GM12878 (cell line): ENCODE data around the gene KCNQ1. TPM values are rescaled to one million over a fixed set of nuclear protein-coding genes. Genes with fewer than 3 reads are reported as not detected.

ENCODE experiments used
- ATAC-seq: fragments of 200-7000 bp; cut with Tn5 transposase; 3 replicates; pipeline ENCODE4 v1.9.1; 2020; ENCODE audit warnings: mild to moderate bottlenecking, moderate library complexity
- BruUV-seq: library from RNA; stranded (reverse); fragments of 400-500 nt; replicated peaks from 2 replicates; lab custom pipeline; 2021; lab: Mats Ljungman, UMichigan
- CTCF ChIA-PET: fragments of 300-600 bp; sonication (Branson Sonifier 250); formaldehyde crosslinking; extraction: SDS; loops from one replicate; lab custom pipeline; 2021; ENCODE audit warnings: inconsistent platforms; lab: Yijun Ruan, JAX
- POLR2A ChIA-PET: fragments of 350-600 bp; formaldehyde crosslinking; extraction: SDS; loops from one replicate; lab custom pipeline; 2021; ENCODE audit warnings: inconsistent platforms; lab: Charles Lee
- RAD21 ChIA-PET: fragments of 300-600 bp; sonication (Branson Sonifier 250); formaldehyde crosslinking; loops from one replicate; lab custom pipeline; 2023; ENCODE audit warnings: antibody characterized with exemption; ENCODE audit not compliant: unreplicated experiment; lab: Charles Lee
- SMC1A ChIA-PET: fragments of 300-600 bp; sonication (Branson Sonifier 250); formaldehyde crosslinking; loops from one replicate; lab custom pipeline; 2023; ENCODE audit not compliant: unreplicated experiment, uncharacterized antibody; lab: Charles Lee
- DNase-seq: peaks from one replicate; pipeline ENCODE4 v3.0.0-alpha.2; 2011; ENCODE audit warnings: low read depth, low spot score
- FAIRE-seq: peaks from 3 replicates; lab custom pipeline; 2011; peaks lifted over from hg19 to GRCh38; lab: Jason Lieb, UNC
- H2AFZ ChIP-seq: 2 replicates; pipeline ENCODE4 v1.6.0; 2011; ENCODE audit warnings: low read depth, low read length, control low read depth; ENCODE audit not compliant: control insufficient read depth
- H3K27ac ChIP-seq: 2 replicates; pipeline ENCODE4 v1.5.1; 2011; ENCODE audit warnings: control low read depth; ENCODE audit not compliant: control insufficient read depth, insufficient read depth
- H3K27me3 ChIP-seq, 2 experiments: replicated peaks in 1 of 2; 2 replicates each; pipeline versions ENCODE4 v1.6.0 to v1.6.1; 2011; ENCODE audit warnings: low read length in 1 of 2; ENCODE audit not compliant: control insufficient read depth in 2 of 2, insufficient read depth in 2 of 2
- H3K36me3 ChIP-seq, 2 experiments: 2 replicates each; pipeline ENCODE4 v1.5.1; 2011; ENCODE audit warnings: low read length in 1 of 2; ENCODE audit not compliant: control insufficient read depth in 2 of 2, insufficient read depth in 2 of 2
- H3K4me1 ChIP-seq: 2 replicates; pipeline ENCODE4 v1.6.1; 2011; ENCODE audit warnings: mild to moderate bottlenecking, low read length, moderate library complexity, mixed read lengths; ENCODE audit not compliant: control insufficient read depth, insufficient read depth
- H3K4me2 ChIP-seq: 2 replicates; pipeline ENCODE4 v1.6.0; 2011; ENCODE audit warnings: control low read depth; ENCODE audit not compliant: control insufficient read depth, insufficient read depth
- H3K4me3 ChIP-seq: fragments of 200-600 bp; sonication (generic); 2 replicates; pipeline ENCODE4 v1.5.1; 2016
- H3K79me2 ChIP-seq: 2 replicates; pipeline ENCODE4 v1.6.0; 2011; ENCODE audit warnings: low read length; ENCODE audit not compliant: control insufficient read depth, insufficient read depth
- H3K9ac ChIP-seq: 2 replicates; pipeline ENCODE4 v1.8.0; 2011; ENCODE audit warnings: low read length, control low read depth, mixed read lengths; ENCODE audit not compliant: control insufficient read depth, insufficient read depth
- H3K9me3 ChIP-seq: replicated peaks from 3 replicates; pipeline ENCODE4 v1.5.1; 2011; ENCODE audit warnings: mild to moderate bottlenecking, low read length; ENCODE audit not compliant: control insufficient read depth, insufficient read depth
- H4K20me1 ChIP-seq: 2 replicates; pipeline ENCODE4 v1.6.0; 2011; ENCODE audit not compliant: control insufficient read depth, insufficient read depth
- BMI1 ChIP-seq: fragments of 450-650 bp; IDR thresholded peaks from 2 replicates; pipeline ENCODE4 v1.6.1; 2016; ENCODE audit warnings: mild to moderate bottlenecking, moderate library complexity, borderline replicate concordance
- CHD4 ChIP-seq: fragments of 200-600 bp; sonication (generic); IDR thresholded peaks from 2 replicates; pipeline ENCODE4 v1.6.1; 2016; ENCODE audit warnings: mild to moderate bottlenecking
- DPF2 ChIP-seq: fragments of 450-650 bp; IDR thresholded peaks from 2 replicates; pipeline ENCODE4 v1.6.1; 2017; ENCODE audit warnings: mild to moderate bottlenecking
- EGR1 ChIP-seq, 2 experiments: IDR thresholded peaks; 1 replicate in 1 of 2; 2 replicates in 1 of 2; pipeline ENCODE4 v1.6.1; 2011 to 2012; ENCODE audit warnings: low read depth in 2 of 2, low read length in 2 of 2, borderline replicate concordance in 1 of 2, mild to moderate bottlenecking in 1 of 2, moderate library complexity in 1 of 2
- IKZF2 ChIP-seq, 2 experiments: fragments of 450-650 bp; IDR thresholded peaks; 2 replicates each; pipeline ENCODE4 v1.6.1; 2017; ENCODE audit warnings: mild to moderate bottlenecking in 2 of 2, moderate library complexity in 2 of 2
- JUND ChIP-seq: IDR thresholded peaks from 2 replicates; pipeline ENCODE4 v1.6.1; 2012; ENCODE audit warnings: low read depth, mild to moderate bottlenecking, low read length, improper control_type of control experiment, moderate library complexity
- MTA2 ChIP-seq: fragments of 450-650 bp; IDR thresholded peaks from 2 replicates; pipeline ENCODE4 v1.6.1; 2016; ENCODE audit warnings: low read depth, mild to moderate bottlenecking, moderate library complexity
- NFIC ChIP-seq: IDR thresholded peaks from 2 replicates; pipeline ENCODE4 v1.6.1; 2012; ENCODE audit warnings: low read depth, mild to moderate bottlenecking, inconsistent platforms, low read length, moderate library complexity
- NFYB ChIP-seq: IDR thresholded peaks from 2 replicates; pipeline ENCODE4 v1.6.1; 2011; ENCODE audit warnings: low read depth, mild to moderate bottlenecking, low read length, improper control_type of control experiment, moderate library complexity; ENCODE audit not compliant: insufficient read depth
- PML ChIP-seq: IDR thresholded peaks from 2 replicates; pipeline ENCODE4 v1.6.1; 2012; ENCODE audit warnings: low read length, inconsistent platforms
- REST ChIP-seq: IDR thresholded peaks from 2 replicates; pipeline ENCODE4 v1.6.1; 2012; ENCODE audit warnings: mild to moderate bottlenecking, low read depth, low read length
- RUNX3 ChIP-seq: IDR thresholded peaks from 2 replicates; pipeline ENCODE4 v1.6.1; 2012; ENCODE audit warnings: low read length, inconsistent platforms
- SMC3 ChIP-seq: IDR thresholded peaks from 2 replicates; pipeline ENCODE4 v1.6.1; 2011; ENCODE audit warnings: low read length, improper control_type of control experiment, borderline replicate concordance
- SRF ChIP-seq, 2 experiments: IDR thresholded peaks; 2 replicates each; pipeline ENCODE4 v1.6.1; 2011; ENCODE audit warnings: low read depth in 2 of 2, low read length in 2 of 2, mild to moderate bottlenecking in 1 of 2, moderate library complexity in 1 of 2
- TARDBP ChIP-seq: IDR thresholded peaks from 2 replicates; pipeline ENCODE4 v1.6.1; 2016; ENCODE audit warnings: borderline replicate concordance
- WRNIP1 ChIP-seq: IDR thresholded peaks from 2 replicates; pipeline ENCODE4 v1.6.1; 2011; ENCODE audit warnings: low read depth, low read length, improper control_type of control experiment, borderline replicate concordance
- ZBTB33 ChIP-seq: fragments of 450-650 bp; IDR thresholded peaks from 2 replicates; pipeline ENCODE4 v1.6.1; 2017; ENCODE audit warnings: mild to moderate bottlenecking
- WGBS: methylation state at CpG from one replicate; pipeline ENCODE4 v1.1.6; 2016; ENCODE audit warnings: low lambda C conversion rate; ENCODE audit not compliant: insufficient replicate concordance, insufficient coverage; ENCODE audit errors: missing lambda C conversion rate; 5-methylcytosine and 5-hydroxymethylcytosine counted together
- in situ Hi-C: fragments of 300-500 bp; cut with MboI; formaldehyde crosslinking; loops from 9 replicates; pipeline ENCODE4 v1.14.3; 2018; ENCODE audit warnings: mixed read lengths
- intact Hi-C: fragments of 100-400 bp; cut with micrococcal nuclease; formaldehyde crosslinking; loops from one replicate; pipeline ENCODE4 v1.14.2; 2022; ENCODE audit not compliant: unreplicated experiment
- polyA plus RNA-seq, 11 experiments: library from polyadenylated mRNA; depleted of rRNA in 4 of 11; unstranded in 6 of 11; stranded (reverse) in 5 of 11; fragments of >200 nt; fragmentation: Nextera tagmentation in 4 of 11; fragmentation: Illumina TruSeq in 1 of 11; extraction: Ambion mirVana in 4 of 11; extraction: Trizol in 1 of 11; gene quantifications; 1 replicate in 1 of 11; 2 replicates in 10 of 11; pipeline versions ENCODE4 v1.2.1 to v1.2.3, GENCODE V29; 2011 to 2016; ENCODE audit warnings: inconsistent platforms in 2 of 11, missing spikeins in 2 of 11, low read depth in 1 of 11
- total RNA-seq, 4 experiments: library from RNA; depleted of rRNA in 3 of 4; stranded (reverse); fragments of >200 nt in 3 of 4; fragmentation: Illumina TruSeq in 1 of 4; extraction: Trizol in 1 of 4; gene quantifications; 2 replicates each; pipeline versions ENCODE4 v1.2.1 to v1.2.3, GENCODE V29; 2013 to 2021
- TF ChIP-seq, protein P1 (sequence below): fragments of 450-650 bp; IDR thresholded peaks from 2 replicates; pipeline ENCODE4 v1.6.1; 2016; ENCODE audit warnings: mild to moderate bottlenecking

The KCNQ1 gene
- total and polyA plus RNA-seq, 10 of the 15 experiments (the other 5 are each of a cell fraction or from before 2014, with no cell fraction given): 0.03 to 0.15 (median 0.12) TPM; not detected in 7

GRCh38 chr11:2519517-2519861, 74.7 kb downstream of the KCNQ1 start:
- Histone ChIP-seq H3K4me3 (no peak overlapping the region), H3K9me3 (no peaks in the 10 kb centered on the region), H3K36me3 (no peaks in the 10 kb centered on the region), H3K9ac (no peak overlapping the region), H3K27ac (no peak overlapping the region), H3K79me2 (no peaks in the 10 kb centered on the region), H3K4me1 (no peaks in the 10 kb centered on the region), H3K4me2 (no peak overlapping the region), H4K20me1 (no peaks in the 10 kb centered on the region), H3K27me3 (no peaks in the 10 kb centered on the region), H2AFZ (no peak overlapping the region)
- 0% methylated on average over 2 of the region's 2 CpGs for WGBS
- POLR2A ChIA-PET: no interaction called here
- DNase-seq (no peak), FAIRE-seq (no peak), ATAC-seq (no peak)
- in situ Hi-C loops: loop anchor here (5.0 kb wide), 1 partner anchor 52 kb away; no protein-coding TSS in a partner anchor
- no TSS peak for BruUV-seq
- SMC1A ChIA-PET: no interaction called here
- CTCF ChIA-PET: no interaction called here
- intact Hi-C loops: no loop called here
- RAD21 ChIA-PET: no interaction called here
- TF ChIP-seq, protein P1, sequence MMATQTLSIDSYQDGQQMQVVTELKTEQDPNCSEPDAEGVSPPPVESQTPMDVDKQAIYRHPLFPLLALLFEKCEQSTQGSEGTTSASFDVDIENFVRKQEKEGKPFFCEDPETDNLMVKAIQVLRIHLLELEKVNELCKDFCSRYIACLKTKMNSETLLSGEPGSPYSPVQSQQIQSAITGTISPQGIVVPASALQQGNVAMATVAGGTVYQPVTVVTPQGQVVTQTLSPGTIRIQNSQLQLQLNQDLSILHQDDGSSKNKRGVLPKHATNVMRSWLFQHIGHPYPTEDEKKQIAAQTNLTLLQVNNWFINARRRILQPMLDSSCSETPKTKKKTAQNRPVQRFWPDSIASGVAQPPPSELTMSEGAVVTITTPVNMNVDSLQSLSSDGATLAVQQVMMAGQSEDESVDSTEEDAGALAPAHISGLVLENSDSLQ: no peak
- TF ChIP-seq PML (no peak), JUND (no peak), DPF2 (no peak), SMC3 (no peak), RUNX3 (no peak), ZBTB33 (no peak), EGR1 (IDR thresholded peaks at IDR 0.05; ENCODE audit: borderline replicate concordance in 1 of 2, low read depth in 2 of 2, low read length in 2 of 2) (no peak), NFYB (no peak), NFIC (no peak), WRNIP1 (no peak), CHD4 (no peak), TARDBP (no peak), IKZF2 (IDR thresholded peaks at IDR 0.05) (no peak), BMI1 (no peak), MTA2 (no peak), REST (no peak), SRF (IDR thresholded peaks at IDR 0.05; ENCODE audit: low read depth in 2 of 2, low read length in 2 of 2) (no peak)
